ENCODE results near the gene RNF44. TPM values are rescaled to one million over a fixed set of nuclear protein-coding genes. Genes with fewer than 3 reads are reported as not detected.

RNF44 gene
- total RNA-seq, 1 experiment from 2014 or later, result 58.4 TPM

DNA sequence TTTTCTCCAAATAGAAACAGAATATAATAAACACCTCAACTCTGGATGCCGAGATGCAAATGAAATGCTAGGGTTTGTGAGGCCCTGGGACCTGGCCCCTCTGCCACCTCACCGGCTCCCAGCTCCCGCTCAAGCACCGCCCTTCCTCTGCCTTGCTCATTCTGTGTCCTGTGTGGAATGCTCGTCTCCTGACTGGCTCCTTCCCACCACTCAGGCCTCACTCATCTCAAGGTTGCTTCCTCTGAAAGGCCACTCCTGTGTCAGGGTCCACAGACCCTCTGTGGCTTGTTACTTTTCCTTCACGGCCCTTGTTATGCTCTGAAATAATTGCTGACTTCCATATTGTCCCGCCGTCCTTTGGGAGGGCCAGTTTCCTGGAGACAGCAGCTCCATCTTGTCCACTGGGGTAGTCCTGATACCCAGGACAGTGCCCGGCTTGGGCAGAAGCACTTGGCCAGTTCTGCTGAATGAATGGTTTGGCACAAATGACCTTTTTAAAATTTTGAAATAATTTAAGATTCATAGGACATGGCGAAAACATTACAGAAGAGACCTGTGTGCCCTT, 15.4 kb downstream of the RNF44 start:
- Histone ChIP-seq H3K9me3 (ENCODE audit: control insufficient read depth in 1 of 2, insufficient read depth in 1 of 2, low read depth in 1 of 2, low read length in 2 of 2) (no peaks in the 10 kb centered on the region), H3K27me3 (ENCODE audit: insufficient read depth, low read length) (no peaks in the 10 kb centered on the region), H3K79me2 (ENCODE audit: insufficient read depth, low read length) (no peaks in the 10 kb centered on the region), H4K20me1 (ENCODE audit: insufficient read depth) (no peaks in the 10 kb centered on the region), H3K27ac (ENCODE audit: low read depth, low read length) (no peak overlapping the region), H3K36me3 (ENCODE audit: control insufficient read depth in 1 of 2, insufficient read depth in 2 of 2, low read length in 2 of 2) (no peaks in the 10 kb centered on the region), H2AFZ (ENCODE audit: low read depth, low read length, poor library complexity, severe bottlenecking) (no peak overlapping the region), H3K4me1 (ENCODE audit: control insufficient read depth in 1 of 2, insufficient read depth in 2 of 2, low read length in 2 of 2) (no peaks in the 10 kb centered on the region), H3K9me2 (ENCODE audit: insufficient read depth) (no peaks in the 10 kb centered on the region), H3K4me3 (replicated peaks in 1 of 2; ENCODE audit: low read depth in 1 of 2, low read length in 2 of 2) (no peak overlapping the region), H3K4me2 (ENCODE audit: low read length) (no peak overlapping the region), H3K9ac (ENCODE audit: low read length) (no peak overlapping the region)
- POLR2A ChIA-PET, result no interaction called here
- intact Hi-C loops (cut with micrococcal nuclease), result no loop called here
- ATAC-seq (no peak), DNase-seq (ENCODE audit: low read depth, low spot score) (no peak)
- TF ChIP-seq MAX (IDR thresholded peaks at IDR 0.05), result no peak
- no peak for TF ChIP-seq CEBPB (IDR thresholded peaks at IDR 0.05; ENCODE audit: low read depth)
- no peak for TF ChIP-seq TCF7L2 (IDR thresholded peaks at IDR 0.05; ENCODE audit: borderline replicate concordance, extremely low read depth, insufficient read depth, insufficient read length)
- TF ChIP-seq FOSL1 (IDR thresholded peaks at IDR 0.05; ENCODE audit: low read depth), result no peak
- no peak for TF ChIP-seq SIN3A (IDR thresholded peaks at IDR 0.05; ENCODE audit: low read depth)
- no peak for TF ChIP-seq JUND (IDR thresholded peaks at IDR 0.05)
- no peak for TF ChIP-seq POLR2A (IDR thresholded peaks at IDR 0.05; ENCODE audit: borderline replicate concordance, extremely low read depth, insufficient read depth, insufficient read length)
- TF ChIP-seq POLR2AphosphoS5 (IDR thresholded peaks at IDR 0.05; ENCODE audit: low read depth, low read length), result no peak
- TF ChIP-seq CBX3 (IDR thresholded peaks at IDR 0.05; ENCODE audit: low read depth), result no peak
- no peak for TF ChIP-seq CTCF (IDR thresholded peaks at IDR 0.05 in 2 of 3, conservative IDR thresholded peaks at IDR 0.05 in 1 of 3; ENCODE audit: borderline replicate concordance in 1 of 3, insufficient read depth in 1 of 3, low read depth in 2 of 3, low read length in 2 of 3)
- TF ChIP-seq SP1 (IDR thresholded peaks at IDR 0.05; ENCODE audit: low read depth), result no peak
- no peak for TF ChIP-seq ZNF274 (IDR thresholded peaks at IDR 0.05; ENCODE audit: low read depth, low read length)
- TF ChIP-seq SRF (IDR thresholded peaks at IDR 0.05; ENCODE audit: low read depth), result no peak
- BruUV-seq (replicated peaks), result no TSS peak
- RAD21 ChIA-PET (ENCODE audit: low non-redundant PET in 1 of 2, low total read pairs in 2 of 2, uncharacterized antibody in 2 of 2, unreplicated experiment in 2 of 2), result no interaction called here
- CTCF ChIA-PET, result no interaction called here
